Esophagus squamous epithelium (tissue), 4 donors: ENCODE data around the gene ZNF107.
"Not testable (repeated sequence)": the region's sequence is repeated elsewhere in the genome, so short reads cannot be mapped to it uniquely, and the experiment has no call there.

Experiments used
- CTCF ChIP-seq, 6 experiments: fragments of 450-650 bp in 4 of 6; fragments of 200-600 bp in 2 of 6; sonication (generic) in 2 of 6; IDR thresholded peaks; one replicate each; pipeline ENCODE4 v1.5.1; 2016 to 2019; ENCODE audit warnings: antibody characterized with exemption in 6 of 6, mild to moderate bottlenecking in 4 of 6, moderate library complexity in 4 of 6
- POLR2A ChIP-seq, 4 donors: fragments of 450-650 bp; IDR thresholded peaks; one replicate each; pipeline ENCODE4 v1.6.1; 2017; ENCODE audit warnings: antibody characterized with exemption in 4 of 4, mild to moderate bottlenecking in 4 of 4, moderate library complexity in 3 of 4

DNA sequence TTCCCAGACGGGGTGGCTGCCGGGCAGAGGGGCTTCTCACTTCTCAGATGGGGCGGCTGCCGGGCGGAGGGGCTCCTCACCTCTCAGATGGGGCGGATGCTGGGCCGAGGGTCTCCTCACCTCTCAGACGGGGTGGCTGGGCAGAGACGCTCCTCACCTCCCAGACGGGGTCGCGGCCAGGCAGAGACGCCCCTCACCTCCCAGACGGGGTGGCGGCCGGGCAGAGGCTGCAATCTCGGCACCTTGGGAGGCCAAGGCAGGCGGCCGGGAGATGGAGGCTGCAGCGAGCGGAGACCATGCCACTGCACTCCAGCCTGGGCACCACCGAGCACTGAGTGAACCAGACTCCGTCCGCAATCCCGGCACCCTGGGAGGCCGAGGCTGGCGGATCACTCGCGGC is 73.0 kb downstream of the ZNF107 start:
- not testable (repeated sequence) for TF ChIP-seq CTCF, POLR2A (IDR thresholded peaks at IDR 0.05)
